HT1080 (cell line): Measurements from ENCODE around the gene SLCO4C1. TPM values are rescaled to one million over a fixed set of nuclear protein-coding genes. Genes with fewer than 3 reads are reported as not detected.
A peak's percentile ranks its signal among the peaks of the same experiment; 100 is the strongest.

ENCODE experiments used
- DNase-seq: peaks from one replicate; pipeline ENCODE4 v3.0.0-alpha.2; 2015; ENCODE audit warnings: low read depth
- total RNA-seq: library from RNA; depleted of rRNA; stranded (reverse); fragments of >200 nt; shearing (Covaris generic); gene quantifications from 2 replicates; pipeline ENCODE4 v1.2.3, GENCODE V29; 2014

The SLCO4C1 gene
- total RNA-seq, 1 experiment from 2014 or later: 0.02 TPM

GRCh38 chr5:102277144-102277543, 18.9 kb downstream of the SLCO4C1 start:
- no peak for DNase-seq

GRCh38 chr5:102271759-102272158, 24.3 kb downstream of the SLCO4C1 start:
- no peak for DNase-seq

DNA sequence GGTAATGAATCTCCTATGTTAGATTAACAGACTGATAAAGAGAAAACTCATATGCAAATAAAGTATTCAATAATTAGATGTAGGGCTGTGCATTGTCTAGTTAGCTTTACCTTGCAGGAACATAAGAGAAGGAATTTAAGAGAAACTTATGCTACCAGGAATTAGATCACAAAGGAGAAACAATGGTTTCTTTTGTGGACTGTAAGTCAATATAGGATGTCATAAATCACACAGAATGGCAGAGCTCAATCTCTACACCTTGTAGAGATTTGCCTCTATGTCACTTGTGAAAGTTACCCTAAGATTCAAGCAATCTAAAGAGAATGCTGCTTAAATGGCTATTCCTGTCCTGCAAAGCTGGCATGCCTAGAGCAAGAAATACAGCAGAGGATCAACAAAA, 26.0 kb downstream of the SLCO4C1 start:
- DNase-seq: no peak

GRCh38 chr5:102262688-102263087, 33.4 kb downstream of the SLCO4C1 start:
- no peak for DNase-seq

DNA sequence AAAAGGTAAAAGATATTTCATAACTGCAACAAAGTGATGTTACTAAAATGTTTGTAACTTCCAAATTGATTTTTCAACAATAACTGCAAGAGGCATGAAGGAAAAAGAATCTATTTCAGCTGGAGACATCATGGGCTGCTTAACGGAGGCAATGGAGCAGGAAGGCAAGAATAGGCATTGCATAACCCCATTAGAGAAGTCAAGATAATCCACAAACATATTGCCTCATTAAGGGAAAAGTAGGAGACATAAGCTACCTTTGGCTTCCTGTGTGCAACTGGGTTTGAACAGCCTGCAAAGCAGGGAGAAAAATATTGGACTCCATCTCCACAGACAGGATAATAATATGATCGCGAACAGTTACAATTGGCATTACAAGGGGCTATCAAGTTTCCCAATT, 46.7 kb downstream of the SLCO4C1 start:
- no peak for DNase-seq

- no peak for DNase-seq
Observed at GRCh38 chr5:102243213-102243612, 52.9 kb downstream of the SLCO4C1 start.

GRCh38 chr5:102241809-102242421, 54.2 kb downstream of the SLCO4C1 start:
- no peak for DNase-seq

DNA sequence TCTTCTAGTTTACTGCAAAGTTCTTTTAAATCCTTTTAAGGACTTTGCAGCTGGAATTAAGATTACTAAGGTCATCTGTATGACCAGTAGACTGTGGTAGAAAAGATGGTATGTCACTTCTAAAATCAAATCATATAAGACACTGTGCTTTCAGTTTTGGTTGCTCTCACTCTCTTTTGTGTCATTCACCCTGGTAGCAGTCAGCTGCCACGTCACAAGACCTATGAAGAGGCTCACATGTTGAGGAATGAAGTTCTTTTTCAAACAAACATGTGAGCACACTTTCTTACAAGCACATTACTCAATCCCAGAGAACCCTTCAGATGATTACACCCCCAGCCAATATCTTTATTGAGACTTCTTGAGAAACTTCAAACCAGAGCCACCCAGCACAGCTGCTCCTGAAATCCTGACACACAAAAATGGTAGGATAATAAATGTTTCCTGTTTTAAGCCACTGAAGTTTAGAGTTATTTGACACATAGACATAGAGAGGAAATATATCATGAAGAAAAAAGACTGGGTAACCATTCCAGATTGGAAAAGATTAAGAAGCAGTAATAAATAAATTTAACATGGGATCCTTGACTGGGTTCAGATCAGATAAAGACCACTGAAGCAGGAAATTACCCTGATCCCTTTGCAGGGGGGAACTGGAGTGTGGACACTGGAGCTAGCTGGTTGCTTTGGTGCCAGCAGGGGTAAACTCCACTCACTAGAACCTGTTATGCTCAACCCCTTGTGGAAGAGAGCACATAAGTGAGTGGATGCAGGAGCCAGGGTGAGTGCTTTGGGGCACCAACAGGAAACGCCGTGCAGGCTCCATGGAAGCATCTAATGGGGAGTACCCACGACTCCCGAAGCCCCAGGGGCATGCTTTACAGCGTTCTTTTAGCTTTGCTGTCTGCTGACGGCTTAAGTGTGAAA, 64.1 kb downstream of the SLCO4C1 start:
- no peak for DNase-seq

DNA sequence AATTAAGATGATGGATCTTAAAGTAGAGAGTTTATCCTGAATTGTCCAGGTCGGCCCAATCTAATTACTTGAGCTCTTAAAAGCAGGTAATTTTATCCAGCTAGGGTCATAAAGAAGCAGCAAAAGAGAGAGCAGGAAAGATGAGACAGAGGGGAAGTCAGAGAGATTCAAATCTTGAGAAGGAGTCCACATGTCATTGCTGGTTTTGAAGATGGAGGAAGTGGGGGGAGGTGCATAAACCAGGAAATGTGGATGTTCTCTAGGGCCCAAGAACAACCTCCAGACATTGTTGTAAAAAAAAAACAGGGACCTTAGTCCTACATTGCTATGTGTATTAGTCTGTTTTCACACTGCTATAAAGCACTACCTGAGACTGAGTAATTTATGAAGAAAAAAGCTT, 66.4 kb downstream of the SLCO4C1 start:
- no peak for DNase-seq

DNA sequence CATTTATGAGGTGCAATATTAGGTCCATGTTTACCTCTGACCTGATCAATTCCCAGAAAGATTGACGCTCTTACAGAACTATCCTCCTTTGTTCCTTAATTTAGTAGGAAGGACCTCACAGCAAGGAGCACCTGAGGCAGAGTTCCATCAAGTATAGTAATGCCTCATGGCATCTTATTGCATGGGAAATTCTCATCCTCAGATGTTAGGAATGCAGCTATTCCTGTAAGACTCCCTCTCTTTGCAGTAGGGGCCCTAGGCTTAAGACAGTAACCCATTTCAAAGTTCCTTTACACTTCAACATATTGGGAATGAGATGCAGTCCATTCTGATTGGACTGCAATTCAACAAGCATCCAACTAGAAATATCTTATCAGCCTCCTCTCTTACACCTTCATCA, 69.8 kb downstream of the SLCO4C1 start:
- no peak for DNase-seq

GRCh38 chr5:102223542-102224477, 72.3 kb downstream of the SLCO4C1 start:
- peak; percentile 38 for DNase-seq

GRCh38 chr5:102222772-102223171, 73.3 kb downstream of the SLCO4C1 start:
- DNase-seq: no peak

DNA sequence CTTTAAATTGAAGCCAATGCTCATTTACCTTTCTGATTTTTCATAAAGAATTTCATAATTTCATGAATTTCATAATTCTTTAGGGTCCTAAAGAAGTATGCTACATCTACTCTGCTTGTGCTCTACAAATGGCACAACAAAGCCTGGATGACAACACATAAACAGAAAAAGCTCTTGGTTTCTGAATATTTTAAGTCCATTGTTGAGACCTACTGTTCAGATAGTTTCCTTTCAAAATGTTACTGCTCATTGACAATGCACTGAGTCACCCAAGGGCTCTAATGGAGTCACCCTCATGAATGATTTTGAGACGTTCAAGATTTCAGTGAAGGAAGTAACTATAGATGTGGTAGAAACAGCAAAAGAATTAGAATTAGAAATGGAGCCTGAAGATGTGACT, 74.1 kb downstream of the SLCO4C1 start:
- DNase-seq: no peak

- peak; percentile 14 for DNase-seq
Observed at GRCh38 chr5:102218159-102218558, 77.9 kb downstream of the SLCO4C1 start.

DNA sequence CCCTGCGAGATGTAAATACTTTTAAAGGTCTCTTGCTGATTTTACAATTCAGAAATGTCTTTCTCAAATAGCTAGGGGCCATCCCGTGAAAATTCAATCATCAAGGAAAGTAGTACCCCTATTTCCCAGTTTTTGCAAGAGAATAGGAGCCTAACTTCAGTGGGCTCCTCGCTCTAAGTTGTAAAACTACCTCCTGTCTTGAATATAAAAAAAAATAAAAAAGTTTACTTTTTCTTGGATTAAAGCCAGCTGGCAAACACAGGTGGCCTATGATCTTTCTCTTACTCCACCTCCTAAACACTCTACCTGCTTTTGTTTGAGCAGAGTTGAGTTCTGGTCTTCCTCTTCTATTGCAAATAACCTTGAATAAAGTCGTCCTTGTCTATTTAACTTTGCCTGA, 79.4 kb downstream of the SLCO4C1 start:
- DNase-seq: no peak

- DNase-seq: no peak
Observed at GRCh38 chr5:102211165-102211564, 84.9 kb downstream of the SLCO4C1 start.

- DNase-seq: no peak
Observed at GRCh38 chr5:102200861-102201260, 95.2 kb downstream of the SLCO4C1 start.

GRCh38 chr5:102196481-102196880, 99.6 kb downstream of the SLCO4C1 start:
- no peak for DNase-seq
